Glutamatergic neuron (in vitro differentiated cells): ENCODE results near the gene FES. TPM values are rescaled to one million over a fixed set of nuclear protein-coding genes. Genes with fewer than 3 reads are reported as not detected.
"Not testable (repeated sequence)": the region's sequence is repeated elsewhere in the genome, so short reads cannot be mapped to it uniquely, and the experiment has no call there.

ENCODE experiments used
- DNase-seq: peaks from one replicate; pipeline ENCODE4 v3.0.0; 2022
- H3K27ac Mint-ChIP-seq: one replicate; pipeline ENCODE4 v1.8.0; 2020; ENCODE audit warnings: mild to moderate bottlenecking, mixed read lengths, inconsistent platforms; ENCODE audit not compliant: unreplicated experiment
- H3K27me3 Mint-ChIP-seq: one replicate; pipeline ENCODE4 v1.8.0; 2020; ENCODE audit warnings: mild to moderate bottlenecking, moderate library complexity, mixed read lengths, inconsistent platforms; ENCODE audit not compliant: unreplicated experiment
- H3K36me3 Mint-ChIP-seq: one replicate; pipeline ENCODE4 v1.8.0; 2020; ENCODE audit warnings: mild to moderate bottlenecking, mixed read lengths, inconsistent platforms; ENCODE audit not compliant: unreplicated experiment
- H3K4me1 Mint-ChIP-seq: one replicate; pipeline ENCODE4 v1.8.0; 2020; ENCODE audit warnings: mild to moderate bottlenecking, low read depth, mixed read lengths, inconsistent platforms; ENCODE audit not compliant: unreplicated experiment
- H3K4me3 Mint-ChIP-seq: one replicate; pipeline ENCODE4 v1.8.0; 2020; ENCODE audit warnings: mild to moderate bottlenecking, mixed read lengths, inconsistent platforms; ENCODE audit not compliant: unreplicated experiment
- H3K9me3 Mint-ChIP-seq: one replicate; pipeline ENCODE4 v1.8.0; 2020; ENCODE audit warnings: mild to moderate bottlenecking, moderate library complexity, mixed read lengths, inconsistent platforms; ENCODE audit not compliant: unreplicated experiment
- CTCF ChIP-seq: fragments of 200-600 bp; sonication (generic); IDR thresholded peaks from one replicate; pipeline ENCODE4 v1.5.0; 2021; ENCODE audit not compliant: partially characterized antibody, unreplicated experiment
- total RNA-seq: library from RNA; stranded (reverse); fragmentation: NEBNext Ultra II Directional; extraction: Animal tissue kit (Norgen Biotek cat#: 25700); gene quantifications from one replicate; pipeline ENCODE4 v1.2.1, GENCODE V29; 2021; ENCODE audit not compliant: unreplicated experiment

The FES gene
- total RNA-seq, 1 donor from 2014 or later: 3.3 TPM

DNA sequence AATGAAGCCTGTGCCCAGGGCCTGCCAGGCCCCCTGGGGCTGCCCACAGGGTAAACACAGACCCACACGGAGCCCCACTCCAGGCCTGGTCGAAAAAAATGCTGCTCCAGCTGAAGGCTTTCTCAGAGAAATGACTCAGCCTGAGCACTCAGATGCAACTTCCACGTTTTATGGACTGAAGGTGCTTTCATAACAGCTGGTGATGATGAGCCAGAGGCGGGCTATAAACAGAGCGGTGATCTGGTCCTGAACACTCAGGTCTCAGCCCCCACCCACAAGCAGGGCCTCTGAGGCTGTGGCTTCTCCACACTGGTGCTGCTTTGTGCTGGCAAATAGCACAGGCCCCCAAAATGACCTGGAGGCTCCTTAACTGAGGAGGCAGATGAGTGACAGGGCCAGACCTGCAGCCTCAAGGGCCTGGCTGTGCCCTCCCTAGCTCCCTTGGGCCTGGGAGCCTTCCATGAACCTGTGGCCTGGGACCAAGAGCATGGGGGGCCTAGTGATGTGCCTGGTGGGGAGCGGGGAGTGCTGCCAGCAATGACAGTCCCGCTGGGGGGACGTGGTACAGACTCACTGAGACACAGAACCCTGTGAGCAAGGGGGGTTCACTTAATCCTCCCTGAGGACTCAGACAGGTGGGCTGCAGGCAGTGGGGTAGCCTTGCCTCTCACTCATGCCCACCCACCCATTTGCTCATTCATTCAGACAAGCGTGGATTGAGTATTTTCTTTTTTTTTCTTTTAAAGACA lies 38.9 kb upstream of the FES start:
- Mint-ChIP-seq H3K27me3 (peaks cover 4% of the 10 kb centered on the region), H3K4me1 (no peaks in the 10 kb centered on the region), H3K4me3 (no peak overlapping the region), H3K27ac (no peak overlapping the region), H3K36me3 (no peaks in the 10 kb centered on the region), H3K9me3 (peaks cover 1% of the 10 kb centered on the region)
- no peak for TF ChIP-seq CTCF
- no peak for DNase-seq

DNA sequence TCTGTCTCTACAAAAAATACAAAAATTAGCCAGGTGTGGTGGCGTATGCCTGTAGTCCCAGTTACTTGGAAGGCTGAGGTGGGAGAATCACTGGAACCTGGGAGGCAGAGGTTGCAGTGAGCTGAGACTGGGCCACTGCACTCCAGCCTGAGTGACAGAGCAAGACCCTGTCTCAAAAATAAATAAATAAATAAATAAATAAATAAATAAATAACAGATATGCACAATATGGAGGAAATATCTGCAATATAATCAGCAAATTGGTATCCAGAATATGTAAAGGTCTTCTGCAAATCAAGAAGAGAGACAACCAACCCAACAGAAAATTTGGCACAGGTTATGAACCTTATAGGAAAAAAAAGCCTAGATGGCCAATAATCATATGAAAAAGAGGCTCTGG lies 34.9 kb upstream of the FES start:
- H3K36me3 Mint-ChIP-seq, H3K4me1 Mint-ChIP-seq, H3K27me3 Mint-ChIP-seq, H3K27ac Mint-ChIP-seq, H3K4me3 Mint-ChIP-seq, DNase-seq, H3K9me3 Mint-ChIP-seq: not testable (repeated sequence)

DNA sequence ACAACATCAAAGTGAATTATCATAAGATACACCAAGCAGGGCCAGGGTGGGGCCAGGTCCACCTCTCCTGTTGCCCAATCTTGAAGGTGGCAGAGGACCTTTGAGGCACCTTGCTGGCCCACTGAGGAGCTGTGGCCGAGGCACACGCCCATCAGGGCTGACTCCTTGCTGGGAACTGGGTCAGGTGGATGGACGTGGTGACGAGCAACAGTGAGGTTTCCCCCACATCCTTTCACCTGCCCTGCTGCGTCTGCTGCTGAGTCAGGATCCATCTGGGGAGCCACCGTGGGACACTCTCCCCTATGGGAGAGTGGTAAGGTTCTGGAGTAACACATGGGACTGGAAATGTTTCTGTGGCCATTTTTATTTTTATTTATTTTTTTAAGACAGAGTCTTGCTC lies 33.2 kb upstream of the FES start:
- H3K27ac Mint-ChIP-seq: no peak overlapping the region

GRCh38 chr15:90851940-90852339 lies 32.4 kb upstream of the FES start:
- Mint-ChIP-seq H3K4me1 (no peaks in the 10 kb centered on the region), H3K36me3 (no peaks in the 10 kb centered on the region), H3K4me3 (no peak overlapping the region), H3K9me3 (no peaks in the 10 kb centered on the region), H3K27ac (no peak overlapping the region), H3K27me3 (peaks cover 5% of the 10 kb centered on the region)
- TF ChIP-seq CTCF: no peak
- no peak for DNase-seq

More for the DNA sequence above, 33.2 kb upstream of the FES start:
- no peak for TF ChIP-seq CTCF
- peaks cover 6% of the 10 kb centered on the region for H3K27me3 Mint-ChIP-seq
- DNase-seq: no peak
- H3K4me3 Mint-ChIP-seq: no peak overlapping the region
- no peaks in the 10 kb centered on the region for H3K36me3 Mint-ChIP-seq
- H3K9me3 Mint-ChIP-seq: peaks cover 1% of the 10 kb centered on the region
- H3K4me1 Mint-ChIP-seq: no peaks in the 10 kb centered on the region

GRCh38 chr15:90855139-90855538 lies 29.2 kb upstream of the FES start:
- H3K4me3 Mint-ChIP-seq: no peak overlapping the region
- H3K36me3 Mint-ChIP-seq: no peaks in the 10 kb centered on the region
- peaks cover 5% of the 10 kb centered on the region for H3K27me3 Mint-ChIP-seq
- DNase-seq: no peak
- no peaks in the 10 kb centered on the region for H3K9me3 Mint-ChIP-seq
- TF ChIP-seq CTCF: no peak
- peaks cover 5% of the 10 kb centered on the region for H3K4me1 Mint-ChIP-seq
- H3K27ac Mint-ChIP-seq: no peak overlapping the region
